Measurements from ENCODE around the gene MAML3. TPM values are rescaled to one million over a fixed set of nuclear protein-coding genes. Genes with fewer than 3 reads are reported as not detected.

The MAML3 gene
- total RNA-seq, 1 donor from 2014 or later, result 8.1 TPM

DNA sequence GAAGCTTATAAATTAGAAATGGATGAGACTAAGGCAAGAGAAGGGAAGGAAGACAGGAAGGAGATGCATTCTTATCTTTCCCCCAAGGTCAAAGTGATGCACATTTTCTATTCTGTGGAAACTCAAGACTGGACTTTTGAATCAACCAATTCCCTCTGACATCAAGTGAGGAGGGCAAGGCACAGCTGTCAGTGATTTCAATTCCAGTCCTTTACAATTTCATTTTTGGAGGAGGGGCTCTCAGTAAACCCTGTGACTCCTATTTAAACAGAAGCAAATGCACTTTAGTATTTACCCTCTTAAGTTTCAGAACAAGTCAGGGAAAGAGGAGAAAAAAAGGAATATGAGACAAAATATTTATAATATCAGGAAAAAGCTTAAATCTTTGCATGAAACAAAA, 354.4 kb downstream of the MAML3 start:
- TF ChIP-seq EZH2 (IDR thresholded peaks at IDR 0.05; ENCODE audit: insufficient read depth, low read length), result no peak
- TF ChIP-seq, protein P1, sequence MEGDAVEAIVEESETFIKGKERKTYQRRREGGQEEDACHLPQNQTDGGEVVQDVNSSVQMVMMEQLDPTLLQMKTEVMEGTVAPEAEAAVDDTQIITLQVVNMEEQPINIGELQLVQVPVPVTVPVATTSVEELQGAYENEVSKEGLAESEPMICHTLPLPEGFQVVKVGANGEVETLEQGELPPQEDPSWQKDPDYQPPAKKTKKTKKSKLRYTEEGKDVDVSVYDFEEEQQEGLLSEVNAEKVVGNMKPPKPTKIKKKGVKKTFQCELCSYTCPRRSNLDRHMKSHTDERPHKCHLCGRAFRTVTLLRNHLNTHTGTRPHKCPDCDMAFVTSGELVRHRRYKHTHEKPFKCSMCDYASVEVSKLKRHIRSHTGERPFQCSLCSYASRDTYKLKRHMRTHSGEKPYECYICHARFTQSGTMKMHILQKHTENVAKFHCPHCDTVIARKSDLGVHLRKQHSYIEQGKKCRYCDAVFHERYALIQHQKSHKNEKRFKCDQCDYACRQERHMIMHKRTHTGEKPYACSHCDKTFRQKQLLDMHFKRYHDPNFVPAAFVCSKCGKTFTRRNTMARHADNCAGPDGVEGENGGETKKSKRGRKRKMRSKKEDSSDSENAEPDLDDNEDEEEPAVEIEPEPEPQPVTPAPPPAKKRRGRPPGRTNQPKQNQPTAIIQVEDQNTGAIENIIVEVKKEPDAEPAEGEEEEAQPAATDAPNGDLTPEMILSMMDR (IDR thresholded peaks at IDR 0.05; ENCODE audit: insufficient read depth, low read depth, low read length), result no peak
- Histone ChIP-seq H3K27me3 (ENCODE audit: insufficient read depth, low read length) (no peaks in the 10 kb centered on the region), H3K4me1 (ENCODE audit: insufficient read depth, low read length) (no peaks in the 10 kb centered on the region), H3K4me2 (ENCODE audit: low read length) (no peak overlapping the region), H3K36me3 (ENCODE audit: insufficient read depth, low read length) (no peaks in the 10 kb centered on the region), H3K4me3 (ENCODE audit: insufficient read depth, low read depth, low read length) (no peak overlapping the region), H4K20me1 (ENCODE audit: insufficient read depth, low read length) (no peaks in the 10 kb centered on the region), H2AFZ (ENCODE audit: low read depth, low read length) (no peak overlapping the region), H3K9me3 (ENCODE audit: insufficient read depth, low read depth, low read length) (no peaks in the 10 kb centered on the region), H3K79me2 (ENCODE audit: insufficient read depth, low read length) (no peaks in the 10 kb centered on the region), H3K9ac (ENCODE audit: low read length) (no peak overlapping the region), H3K27ac (ENCODE audit: low read depth, low read length) (no peak overlapping the region)
- FAIRE-seq (no peak), DNase-seq (ENCODE audit: low read depth) (no peak)
- H3K4me3 Mint-ChIP-seq (ENCODE audit: unreplicated experiment), result no peak overlapping the region
- no peaks in the 10 kb centered on the region for H3K9me3 Mint-ChIP-seq (ENCODE audit: unreplicated experiment)
- peaks cover 14% of the 10 kb centered on the region for H3K4me1 Mint-ChIP-seq (ENCODE audit: low read depth, unreplicated experiment)
- no peak overlapping the region for H3K27ac Mint-ChIP-seq (ENCODE audit: unreplicated experiment)
- peaks cover 2% of the 10 kb centered on the region for H3K36me3 Mint-ChIP-seq (ENCODE audit: low read depth, unreplicated experiment)
- H3K27me3 Mint-ChIP-seq (ENCODE audit: low read depth, unreplicated experiment), result no peaks in the 10 kb centered on the region

DNA sequence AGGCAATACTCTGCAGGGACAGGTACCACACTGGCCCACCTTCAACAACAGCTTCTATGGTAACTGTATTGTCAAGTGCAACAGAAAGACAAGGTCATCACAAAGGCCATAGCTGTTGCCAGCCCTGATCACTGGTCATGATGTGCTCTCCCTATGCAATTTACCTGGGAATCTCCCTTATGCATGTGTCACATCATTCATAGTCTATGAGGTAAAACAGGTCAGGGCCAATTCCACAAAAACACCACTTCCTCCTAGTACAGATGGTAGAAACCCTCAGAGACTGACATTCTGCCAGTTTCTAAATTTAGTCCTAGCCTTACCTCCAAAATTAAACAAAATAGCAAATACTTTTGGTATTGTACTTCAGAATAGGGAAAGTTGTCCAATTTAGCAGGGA, 355.5 kb downstream of the MAML3 start:
- peak; percentile 34 for DNase-seq (ENCODE audit: low read depth)
- Histone ChIP-seq H3K9ac (ENCODE audit: low read length) (no peak overlapping the region), H3K27me3 (ENCODE audit: insufficient read depth, low read length) (no peaks in the 10 kb centered on the region), H3K79me2 (ENCODE audit: insufficient read depth, low read length) (no peaks in the 10 kb centered on the region), H3K9me3 (ENCODE audit: insufficient read depth, low read depth, low read length) (no peaks in the 10 kb centered on the region), H2AFZ (ENCODE audit: low read depth, low read length) (no peak overlapping the region), H4K20me1 (ENCODE audit: insufficient read depth, low read length) (no peaks in the 10 kb centered on the region), H3K36me3 (ENCODE audit: insufficient read depth, low read length) (no peaks in the 10 kb centered on the region), H3K4me2 (ENCODE audit: low read length) (no peak overlapping the region), H3K4me3 (ENCODE audit: insufficient read depth, low read depth, low read length) (no peak overlapping the region), H3K27ac (ENCODE audit: low read depth, low read length) (no peak overlapping the region), H3K4me1 (ENCODE audit: insufficient read depth, low read length) (no peaks in the 10 kb centered on the region)
- Mint-ChIP-seq H3K27me3 (ENCODE audit: low read depth, unreplicated experiment) (no peaks in the 10 kb centered on the region), H3K27ac (ENCODE audit: unreplicated experiment) (no peak overlapping the region), H3K9me3 (ENCODE audit: unreplicated experiment) (no peaks in the 10 kb centered on the region), H3K4me1 (ENCODE audit: low read depth, unreplicated experiment) (peaks cover 14% of the 10 kb centered on the region), H3K36me3 (ENCODE audit: low read depth, unreplicated experiment) (peaks cover 2% of the 10 kb centered on the region), H3K4me3 (ENCODE audit: unreplicated experiment) (no peak overlapping the region)
- TF ChIP-seq, protein P1 (IDR thresholded peaks at IDR 0.05; ENCODE audit: insufficient read depth, low read depth, low read length), result no peak
- TF ChIP-seq EZH2 (IDR thresholded peaks at IDR 0.05; ENCODE audit: insufficient read depth, low read length), result no peak
- FAIRE-seq, result no peak

DNA sequence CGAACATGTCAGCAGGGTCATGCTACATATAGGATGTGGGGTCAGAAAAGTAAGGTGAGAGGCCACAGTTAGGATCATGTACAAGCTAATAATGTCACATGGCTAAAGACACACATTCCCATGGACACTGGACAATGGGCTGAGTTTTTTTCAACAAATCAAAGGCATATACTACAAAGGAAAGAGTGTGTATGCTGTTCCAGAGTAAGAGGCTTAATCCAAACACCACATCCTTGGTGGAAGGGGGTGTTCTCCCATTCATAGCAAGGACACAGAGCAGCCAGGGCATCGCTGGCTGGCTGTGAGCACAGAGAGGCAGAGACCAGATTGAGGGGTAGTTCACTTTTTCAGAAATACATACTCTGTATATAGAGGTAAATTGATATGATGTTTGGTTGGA, 356.7 kb downstream of the MAML3 start:
- FAIRE-seq (no peak), DNase-seq (ENCODE audit: low read depth) (no peak)
- Histone ChIP-seq H3K9me3 (ENCODE audit: insufficient read depth, low read depth, low read length) (no peaks in the 10 kb centered on the region), H3K4me3 (ENCODE audit: insufficient read depth, low read depth, low read length) (no peak overlapping the region), H3K4me1 (ENCODE audit: insufficient read depth, low read length) (no peaks in the 10 kb centered on the region), H2AFZ (ENCODE audit: low read depth, low read length) (no peak overlapping the region), H3K79me2 (ENCODE audit: insufficient read depth, low read length) (no peaks in the 10 kb centered on the region), H3K4me2 (ENCODE audit: low read length) (no peak overlapping the region), H3K27ac (ENCODE audit: low read depth, low read length) (no peak overlapping the region), H4K20me1 (ENCODE audit: insufficient read depth, low read length) (no peaks in the 10 kb centered on the region), H3K27me3 (ENCODE audit: insufficient read depth, low read length) (no peaks in the 10 kb centered on the region), H3K9ac (ENCODE audit: low read length) (no peak overlapping the region), H3K36me3 (ENCODE audit: insufficient read depth, low read length) (no peaks in the 10 kb centered on the region)
- H3K4me1 Mint-ChIP-seq (ENCODE audit: low read depth, unreplicated experiment), result peaks cover 13% of the 10 kb centered on the region
- H3K4me3 Mint-ChIP-seq (ENCODE audit: unreplicated experiment), result no peak overlapping the region
- H3K27ac Mint-ChIP-seq (ENCODE audit: unreplicated experiment), result no peak overlapping the region
- H3K36me3 Mint-ChIP-seq (ENCODE audit: low read depth, unreplicated experiment), result peaks cover 2% of the 10 kb centered on the region
- no peak for TF ChIP-seq EZH2 (IDR thresholded peaks at IDR 0.05; ENCODE audit: insufficient read depth, low read length)
- TF ChIP-seq, protein P1 (IDR thresholded peaks at IDR 0.05; ENCODE audit: insufficient read depth, low read depth, low read length), result no peak
- no peaks in the 10 kb centered on the region for H3K9me3 Mint-ChIP-seq (ENCODE audit: unreplicated experiment)
- no peaks in the 10 kb centered on the region for H3K27me3 Mint-ChIP-seq (ENCODE audit: low read depth, unreplicated experiment)

All from astrocyte (in vitro differentiated cells and primary cell).